Activated T-helper 2 cell treated with anti-CD3 and anti-CD28 coated beads, Interferon-gamma antibody, Interleukin-2, Interleukin-4, amounts not matched to agents 10 μg/mL and 5 μg/mL and 100 μg/mL, durations not matched to agents 14 hours and 24 hours and 36 hours (primary cell): ENCODE measurements around the gene LHFPL6. TPM values are rescaled to one million over a fixed set of nuclear protein-coding genes. Genes with fewer than 3 reads are reported as not detected.

Experiments
- DNase-seq: peaks from one replicate; pipeline ENCODE4 v3.0.0; 2021; ENCODE audit warnings: low spot score
- H3K27ac Mint-ChIP-seq: one replicate; pipeline ENCODE4 v1.8.0; 2021; ENCODE audit warnings: mixed read lengths
- H3K27me3 Mint-ChIP-seq: one replicate; pipeline ENCODE4 v1.8.0; 2021; ENCODE audit warnings: low read depth, mixed read lengths
- H3K36me3 Mint-ChIP-seq: one replicate; pipeline ENCODE4 v1.8.0; 2021; ENCODE audit warnings: low read depth, mixed read lengths
- H3K4me1 Mint-ChIP-seq: one replicate; pipeline ENCODE4 v1.8.0; 2021; ENCODE audit warnings: low read depth, mixed read lengths
- H3K4me3 Mint-ChIP-seq: one replicate; pipeline ENCODE4 v1.8.0; 2021; ENCODE audit warnings: low read depth, mild to moderate bottlenecking, moderate library complexity, mixed read lengths
- H3K9me3 Mint-ChIP-seq: one replicate; pipeline ENCODE4 v1.8.0; 2021; ENCODE audit warnings: mixed read lengths
- intact Hi-C: fragments of 100-400 bp; cut with micrococcal nuclease; formaldehyde crosslinking; loops from one replicate; pipeline ENCODE4 v1.15.1; 2023
- total RNA-seq: library from RNA; stranded (reverse); gene quantifications from 2 replicates; pipeline ENCODE4 v1.2.3, GENCODE V29; 2022

The LHFPL6 gene
- total RNA-seq, 1 donor from 2014 or later: 5.8 TPM

DNA sequence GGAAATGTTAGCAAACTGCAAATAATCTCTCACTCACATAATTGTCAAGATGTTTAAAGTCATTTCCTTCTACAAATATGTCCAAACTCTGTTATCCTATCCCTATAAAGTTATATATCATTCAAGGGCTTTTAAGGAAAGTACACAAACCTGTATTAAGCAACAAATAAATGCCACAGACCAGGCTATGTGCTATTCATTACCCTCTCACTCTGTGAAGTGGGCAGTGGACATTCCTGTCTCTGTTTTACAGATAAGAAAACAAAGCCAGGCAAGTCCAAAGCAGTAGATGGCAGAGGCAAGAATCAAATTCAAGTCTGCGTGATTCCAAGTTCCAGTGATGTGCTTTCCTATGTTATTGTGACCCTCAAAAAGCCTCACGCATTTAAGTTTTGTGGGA, 140.6 kb downstream of the LHFPL6 start:
- Mint-ChIP-seq H3K36me3 (no peaks in the 10 kb centered on the region), H3K4me1 (no peaks in the 10 kb centered on the region), H3K27me3 (peaks cover 2% of the 10 kb centered on the region), H3K4me3 (no peak overlapping the region), H3K9me3 (no peaks in the 10 kb centered on the region), H3K27ac (no peak overlapping the region)
- DNase-seq: no peak
- intact Hi-C loops: no loop called here

DNA sequence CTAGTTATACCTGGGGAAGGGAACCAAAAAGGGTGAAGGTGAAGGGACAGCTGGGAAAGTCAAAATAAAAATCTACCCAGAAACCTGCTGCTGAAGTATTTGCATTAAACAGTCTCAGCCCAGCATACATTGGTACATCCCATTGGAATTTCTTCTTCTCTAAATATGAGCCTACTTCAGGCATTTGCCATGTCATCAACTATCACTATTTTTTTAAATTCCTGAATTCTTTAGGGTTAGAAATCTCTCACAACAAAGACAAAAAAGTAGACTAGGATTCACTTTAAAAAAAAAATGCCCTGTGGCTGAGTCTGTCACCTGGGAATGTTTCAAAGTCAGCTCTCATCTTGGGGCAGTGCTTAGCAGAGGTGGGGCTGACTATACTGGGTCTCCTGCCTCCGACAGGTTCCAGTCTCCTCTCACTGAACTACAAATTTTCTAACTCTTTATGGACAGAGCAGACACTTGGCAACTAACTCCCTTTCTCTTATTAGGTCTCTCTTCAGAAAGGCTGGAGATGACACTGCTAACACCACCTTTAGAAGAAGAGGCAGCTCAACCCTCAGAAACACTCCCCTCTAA, 141.2 kb downstream of the LHFPL6 start:
- no peak overlapping the region for H3K4me3 Mint-ChIP-seq
- DNase-seq: no peak
- peaks cover 2% of the 10 kb centered on the region for H3K27me3 Mint-ChIP-seq
- no peak overlapping the region for H3K27ac Mint-ChIP-seq
- intact Hi-C loops: no loop called here
- H3K9me3 Mint-ChIP-seq: no peaks in the 10 kb centered on the region
- H3K36me3 Mint-ChIP-seq: no peaks in the 10 kb centered on the region
- no peaks in the 10 kb centered on the region for H3K4me1 Mint-ChIP-seq

DNA sequence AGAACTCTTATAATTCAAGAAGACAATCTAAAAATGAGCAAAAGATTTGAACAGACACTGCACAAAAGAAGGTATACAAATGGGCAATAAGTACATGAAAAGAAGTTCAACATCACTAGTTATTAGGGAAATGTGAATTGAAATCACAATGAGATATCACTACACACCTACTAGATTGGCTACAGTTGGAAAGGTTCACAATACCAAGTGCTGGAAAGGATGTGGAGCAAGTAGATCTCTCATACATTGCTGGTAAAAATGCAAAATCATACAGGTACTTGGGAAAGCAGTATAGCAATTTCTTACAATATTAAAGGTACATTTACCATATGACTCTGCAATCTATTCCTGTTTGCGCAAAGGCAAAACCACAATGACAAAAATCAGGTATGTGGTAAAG, 145.7 kb downstream of the LHFPL6 start:
- DNase-seq: no peak
- Mint-ChIP-seq H3K9me3 (no peaks in the 10 kb centered on the region), H3K27me3 (peaks cover 2% of the 10 kb centered on the region), H3K27ac (no peak overlapping the region), H3K36me3 (no peaks in the 10 kb centered on the region), H3K4me1 (no peaks in the 10 kb centered on the region), H3K4me3 (no peak overlapping the region)
- intact Hi-C loops: no loop called here

DNA sequence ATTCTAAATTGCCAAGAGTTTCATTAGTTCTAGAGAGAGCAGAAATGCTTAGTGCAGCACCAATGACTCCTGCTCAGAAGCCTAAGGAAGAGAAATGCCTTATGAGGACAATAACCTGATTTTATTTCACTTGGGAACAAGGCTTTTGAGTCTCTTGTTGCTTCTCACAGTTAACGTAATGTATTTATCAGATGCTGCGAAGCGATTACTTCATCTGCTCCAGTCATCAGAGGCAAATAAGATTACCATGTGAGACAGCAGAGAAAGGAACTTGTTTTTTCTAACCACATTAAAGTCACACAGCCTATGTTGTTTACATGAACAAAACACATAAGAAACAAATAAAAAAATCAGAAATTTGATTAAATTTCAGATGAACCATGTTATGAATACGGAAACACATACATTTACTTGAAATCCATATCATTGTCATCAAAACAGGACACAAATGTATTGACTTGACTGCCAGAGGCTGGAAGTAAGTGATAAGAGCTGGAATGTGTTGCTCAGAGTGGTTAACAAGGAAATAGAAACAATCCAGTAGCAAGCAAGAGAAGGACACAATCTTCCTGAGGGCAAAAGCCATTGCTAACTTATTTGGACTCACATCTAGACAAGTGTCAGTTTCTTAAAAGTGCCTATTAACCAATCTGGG, 147.3 kb downstream of the LHFPL6 start:
- Mint-ChIP-seq H3K4me1 (no peaks in the 10 kb centered on the region), H3K9me3 (no peaks in the 10 kb centered on the region), H3K36me3 (no peaks in the 10 kb centered on the region), H3K27me3 (peaks cover 6% of the 10 kb centered on the region), H3K27ac (no peak overlapping the region), H3K4me3 (no peak overlapping the region)
- intact Hi-C loops: no loop called here
- no peak for DNase-seq

DNA sequence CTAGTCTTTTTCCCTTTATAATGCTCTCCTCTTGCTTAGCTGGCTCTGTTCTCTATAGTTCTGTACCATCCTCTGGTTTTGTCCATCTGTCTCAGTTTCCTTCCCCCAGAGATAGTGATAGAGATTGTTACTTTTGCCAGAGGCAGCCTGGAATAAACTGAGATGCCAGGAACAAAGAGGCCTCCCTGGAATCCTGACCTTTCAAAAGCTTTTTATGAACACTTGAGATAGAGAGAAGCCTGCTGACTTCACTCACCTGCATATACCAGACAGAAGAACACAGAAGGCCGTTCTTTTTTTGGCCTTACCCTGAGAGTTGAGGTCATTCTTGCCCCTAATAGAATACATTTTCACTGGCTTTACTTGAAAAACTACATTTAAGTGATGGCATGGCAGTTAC, 150.2 kb downstream of the LHFPL6 start:
- no peaks in the 10 kb centered on the region for H3K4me1 Mint-ChIP-seq
- DNase-seq: no peak
- intact Hi-C loops: no loop called here
- no peaks in the 10 kb centered on the region for H3K36me3 Mint-ChIP-seq
- no peaks in the 10 kb centered on the region for H3K9me3 Mint-ChIP-seq
- no peak overlapping the region for H3K4me3 Mint-ChIP-seq
- no peak overlapping the region for H3K27ac Mint-ChIP-seq
- peaks cover 8% of the 10 kb centered on the region for H3K27me3 Mint-ChIP-seq

DNA sequence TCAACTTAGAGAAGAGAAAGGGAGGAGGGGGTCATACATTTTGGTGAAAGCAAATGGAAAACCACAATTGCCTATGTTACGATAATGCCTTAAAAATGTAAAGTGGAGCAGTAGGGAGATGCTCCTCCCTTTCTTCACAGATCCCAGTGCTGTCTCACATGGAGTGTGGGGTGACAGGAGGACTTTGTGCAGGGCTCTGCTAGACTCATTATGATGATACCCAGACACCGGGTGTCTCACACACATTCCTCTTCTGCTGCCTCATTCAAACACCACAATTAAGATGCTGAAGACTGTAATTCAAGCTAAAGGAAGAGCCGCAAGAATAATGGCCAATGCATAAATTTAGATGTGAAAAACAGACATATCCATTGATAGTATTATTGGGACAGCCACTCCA, 150.6 kb downstream of the LHFPL6 start:
- no peaks in the 10 kb centered on the region for H3K36me3 Mint-ChIP-seq
- no peak overlapping the region for H3K27ac Mint-ChIP-seq
- H3K27me3 Mint-ChIP-seq: peaks cover 8% of the 10 kb centered on the region
- no peaks in the 10 kb centered on the region for H3K9me3 Mint-ChIP-seq
- no peaks in the 10 kb centered on the region for H3K4me1 Mint-ChIP-seq
- intact Hi-C loops: no loop called here
- no peak overlapping the region for H3K4me3 Mint-ChIP-seq
- DNase-seq: no peak

DNA sequence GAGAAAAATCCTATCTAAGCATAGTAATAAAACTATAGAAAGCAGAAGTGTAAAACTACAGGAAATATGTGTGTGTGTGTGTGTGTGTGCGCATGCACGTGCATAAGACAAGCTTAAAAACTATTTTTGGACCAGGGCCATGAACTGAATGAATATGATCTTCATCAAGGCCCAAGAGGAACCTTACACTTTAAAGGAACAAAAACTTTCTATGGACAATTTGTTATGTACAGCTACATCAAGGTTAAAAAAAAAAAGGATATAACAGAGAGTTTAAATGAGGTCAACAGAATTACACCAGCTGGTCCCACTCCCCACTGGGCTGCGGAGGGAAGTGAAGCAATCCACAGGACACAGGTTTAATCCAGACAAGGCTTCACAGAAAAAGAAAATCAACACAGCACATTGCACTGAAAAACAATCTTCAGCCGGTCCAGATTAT, 151.1 kb downstream of the LHFPL6 start:
- no peak overlapping the region for H3K27ac Mint-ChIP-seq
- no peaks in the 10 kb centered on the region for H3K9me3 Mint-ChIP-seq
- DNase-seq: no peak
- intact Hi-C loops: no loop called here
- no peaks in the 10 kb centered on the region for H3K36me3 Mint-ChIP-seq
- peaks cover 8% of the 10 kb centered on the region for H3K27me3 Mint-ChIP-seq
- no peak overlapping the region for H3K4me3 Mint-ChIP-seq
- H3K4me1 Mint-ChIP-seq: no peaks in the 10 kb centered on the region

DNA sequence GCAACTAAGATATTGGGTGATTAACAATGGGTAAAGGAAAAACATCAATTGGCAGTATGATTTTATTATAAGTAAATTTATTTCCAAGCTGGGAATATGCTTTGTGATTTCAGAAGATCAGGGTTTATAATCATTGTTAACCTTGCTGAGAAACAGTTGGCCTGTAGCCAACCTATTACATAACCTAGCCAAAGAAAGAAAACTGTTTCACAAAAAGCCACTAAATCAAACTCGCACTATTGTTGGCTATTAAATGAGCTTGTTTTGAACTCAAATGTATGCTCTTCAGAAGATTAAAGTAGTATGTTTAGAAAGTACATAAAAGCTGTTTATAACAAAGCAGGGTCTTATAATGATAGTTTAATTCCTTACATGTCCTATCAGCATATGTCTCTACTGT, 151.7 kb downstream of the LHFPL6 start:
- no peaks in the 10 kb centered on the region for H3K36me3 Mint-ChIP-seq
- no peak overlapping the region for H3K4me3 Mint-ChIP-seq
- no peaks in the 10 kb centered on the region for H3K4me1 Mint-ChIP-seq
- H3K27me3 Mint-ChIP-seq: peaks cover 8% of the 10 kb centered on the region
- no peaks in the 10 kb centered on the region for H3K9me3 Mint-ChIP-seq
- no peak overlapping the region for H3K27ac Mint-ChIP-seq
- DNase-seq: no peak
- intact Hi-C loops: no loop called here

DNA sequence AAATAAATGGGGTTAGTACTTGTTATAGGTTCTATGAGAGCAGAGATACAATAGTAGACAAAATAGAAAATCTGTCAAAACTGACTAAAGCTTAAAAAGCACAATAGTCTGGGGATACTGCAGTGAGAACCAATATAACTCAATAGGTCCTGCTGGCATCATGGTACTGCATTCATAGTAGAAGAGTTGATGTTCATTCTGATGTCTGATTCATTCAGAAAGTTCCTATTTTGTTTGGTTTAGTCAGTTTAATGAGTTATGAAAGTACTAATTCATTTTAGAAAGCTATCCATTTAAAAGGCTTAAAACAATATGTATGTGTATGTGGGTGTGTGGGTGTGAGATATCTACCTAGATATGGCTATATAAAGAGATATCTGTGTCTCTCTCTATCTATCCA, 152.8 kb downstream of the LHFPL6 start:
- H3K4me3 Mint-ChIP-seq: no peak overlapping the region
- peaks cover 8% of the 10 kb centered on the region for H3K27me3 Mint-ChIP-seq
- no peak for DNase-seq
- H3K9me3 Mint-ChIP-seq: no peaks in the 10 kb centered on the region
- H3K36me3 Mint-ChIP-seq: no peaks in the 10 kb centered on the region
- intact Hi-C loops: no loop called here
- H3K27ac Mint-ChIP-seq: no peak overlapping the region
- H3K4me1 Mint-ChIP-seq: no peaks in the 10 kb centered on the region

DNA sequence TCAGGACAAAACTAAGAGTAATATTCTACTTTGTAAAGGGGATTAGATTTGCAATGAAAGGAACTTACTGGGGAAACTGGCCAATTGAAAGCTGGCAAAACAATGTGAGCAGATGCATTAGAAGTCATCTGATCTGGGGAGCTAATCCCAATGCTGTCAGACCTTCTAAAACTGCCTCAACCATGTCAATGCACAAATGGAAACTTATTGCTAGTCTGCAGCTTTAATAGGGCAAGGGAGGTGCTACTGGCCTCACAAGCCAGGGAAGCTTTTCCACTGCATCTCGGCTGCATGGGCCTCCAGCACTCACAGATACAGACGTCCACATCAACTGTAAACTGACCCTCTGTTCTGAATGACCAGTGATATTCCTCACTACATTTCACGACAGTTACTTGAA, 154.2 kb downstream of the LHFPL6 start:
- H3K9me3 Mint-ChIP-seq: no peaks in the 10 kb centered on the region
- no peaks in the 10 kb centered on the region for H3K4me1 Mint-ChIP-seq
- peaks cover 8% of the 10 kb centered on the region for H3K27me3 Mint-ChIP-seq
- DNase-seq: no peak
- no peaks in the 10 kb centered on the region for H3K36me3 Mint-ChIP-seq
- H3K4me3 Mint-ChIP-seq: no peak overlapping the region
- no peak overlapping the region for H3K27ac Mint-ChIP-seq
- intact Hi-C loops: no loop called here

DNA sequence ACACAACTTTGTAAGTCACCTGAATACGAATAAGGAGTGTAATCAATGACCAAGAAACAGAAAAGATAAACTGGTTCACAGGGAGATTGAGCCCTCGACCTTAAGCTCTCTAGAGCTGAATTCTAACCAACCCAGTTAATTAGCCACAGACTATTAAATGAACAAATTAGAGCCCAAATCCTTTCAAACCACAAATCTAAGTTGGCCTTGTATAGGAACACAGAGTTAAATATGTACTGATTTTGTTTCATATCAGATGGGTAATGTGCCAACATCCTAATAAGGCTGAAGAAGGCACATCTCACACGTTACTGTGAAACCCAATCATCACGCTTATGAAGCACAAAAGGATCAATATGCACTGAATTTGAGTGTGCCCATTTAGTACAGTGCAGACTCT, 156.1 kb downstream of the LHFPL6 start:
- Mint-ChIP-seq H3K9me3 (no peaks in the 10 kb centered on the region), H3K4me3 (no peak overlapping the region), H3K27ac (no peak overlapping the region), H3K27me3 (peaks cover 2% of the 10 kb centered on the region), H3K4me1 (no peaks in the 10 kb centered on the region), H3K36me3 (no peaks in the 10 kb centered on the region)
- intact Hi-C loops: no loop called here
- DNase-seq: no peak

DNA sequence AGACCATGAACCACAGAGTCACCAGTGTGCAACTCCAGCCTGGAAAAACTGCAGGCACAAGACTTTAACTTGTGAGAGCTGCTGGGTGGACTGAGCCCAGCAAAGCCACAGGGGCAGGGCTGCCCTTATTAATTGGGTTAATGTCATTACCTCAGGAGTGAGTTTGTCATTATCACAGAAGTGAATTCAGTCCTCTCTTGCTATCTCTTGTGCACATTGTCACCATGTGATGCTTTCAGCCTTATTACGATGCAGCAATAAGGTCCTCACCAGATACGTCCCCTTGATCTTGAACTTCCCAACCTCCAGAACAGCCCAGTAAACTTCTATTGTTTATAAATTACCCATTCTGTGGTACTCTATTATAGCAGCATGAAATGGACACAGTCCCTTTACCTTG, 158.1 kb downstream of the LHFPL6 start:
- intact Hi-C loops: no loop called here
- Mint-ChIP-seq H3K4me3 (no peak overlapping the region), H3K27me3 (peaks cover 1% of the 10 kb centered on the region), H3K4me1 (no peaks in the 10 kb centered on the region), H3K9me3 (no peaks in the 10 kb centered on the region), H3K36me3 (no peaks in the 10 kb centered on the region), H3K27ac (no peak overlapping the region)
- DNase-seq: no peak

DNA sequence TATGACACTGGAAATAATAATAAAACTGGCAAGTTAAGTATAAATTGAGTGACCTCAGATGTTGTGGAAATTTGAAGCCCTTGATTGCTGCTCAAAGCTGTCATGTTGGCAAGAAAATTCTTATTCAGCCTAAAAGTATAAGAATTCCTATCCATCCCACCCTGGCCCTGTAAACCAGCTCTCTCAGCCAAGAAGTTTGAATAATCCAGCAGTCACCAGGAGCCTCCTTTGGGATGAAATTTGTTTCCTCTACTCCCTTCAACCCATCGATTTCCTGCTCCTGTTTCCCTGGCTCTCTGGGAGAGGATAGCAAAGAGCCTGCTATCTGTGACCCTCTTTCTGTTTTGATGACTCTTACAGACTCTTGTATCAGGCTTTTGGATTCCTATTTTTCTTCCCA, 169.3 kb downstream of the LHFPL6 start:
- intact Hi-C loops: no loop called here
- Mint-ChIP-seq H3K36me3 (no peaks in the 10 kb centered on the region), H3K27me3 (peaks cover 4% of the 10 kb centered on the region), H3K4me3 (no peak overlapping the region), H3K4me1 (no peaks in the 10 kb centered on the region), H3K9me3 (no peaks in the 10 kb centered on the region), H3K27ac (no peak overlapping the region)
- no peak for DNase-seq

DNA sequence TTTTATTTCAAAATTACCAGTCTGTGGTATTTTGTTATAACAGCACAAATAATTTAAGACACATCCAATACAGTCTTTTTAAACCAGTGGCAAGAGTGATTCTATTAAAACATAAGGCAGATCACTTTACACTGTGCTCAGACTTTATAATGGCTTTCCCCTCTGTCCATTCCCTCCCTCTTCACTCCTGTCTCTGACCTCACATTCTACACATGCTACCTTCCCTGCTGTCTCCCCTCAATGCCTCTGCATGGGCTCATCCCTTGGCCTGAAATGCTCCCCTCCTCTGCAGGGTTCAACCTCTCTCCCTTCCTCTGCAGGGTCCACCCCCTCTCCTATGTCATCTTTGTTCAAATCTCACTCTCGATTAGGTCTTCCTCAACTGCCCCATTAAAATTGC, 170.8 kb downstream of the LHFPL6 start:
- Mint-ChIP-seq H3K27me3 (peaks cover 4% of the 10 kb centered on the region), H3K9me3 (no peaks in the 10 kb centered on the region), H3K27ac (no peak overlapping the region), H3K4me1 (no peaks in the 10 kb centered on the region), H3K4me3 (no peak overlapping the region), H3K36me3 (no peaks in the 10 kb centered on the region)
- DNase-seq: no peak
- intact Hi-C loops: no loop called here
